NCI-H1417 (cell line): ENCODE measurements around the gene ROCK2.
"Not testable (repeated sequence)": the region's sequence is repeated elsewhere in the genome, so short reads cannot be mapped to it uniquely, and the experiment has no call there.

ENCODE experiments used
- DNase-seq, 3 experiments: peaks; one replicate each; lab custom pipeline; 2025; lab: John Stamatoyannopoulos, UW

Gene ROCK2

DNA sequence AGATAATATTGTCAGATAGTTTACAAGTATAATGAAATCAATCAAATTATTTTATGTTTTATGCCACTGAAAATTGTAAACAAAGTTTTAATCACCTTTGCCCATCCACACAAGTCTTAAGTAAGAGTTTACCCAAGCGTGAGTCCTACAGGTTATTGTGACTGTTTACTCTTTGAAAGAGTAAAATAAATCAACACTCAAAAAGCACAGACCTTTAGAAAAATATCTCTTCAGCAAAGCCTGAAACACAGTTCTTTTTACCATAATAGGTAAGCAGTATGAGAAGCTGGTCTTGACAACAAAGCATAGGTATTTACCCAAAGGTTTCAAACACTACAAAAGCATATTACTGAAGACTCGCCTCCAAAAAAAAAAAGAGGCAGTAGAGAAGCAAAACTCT, 3.7 kb downstream of the ROCK2 start:
- no peak for DNase-seq

DNA sequence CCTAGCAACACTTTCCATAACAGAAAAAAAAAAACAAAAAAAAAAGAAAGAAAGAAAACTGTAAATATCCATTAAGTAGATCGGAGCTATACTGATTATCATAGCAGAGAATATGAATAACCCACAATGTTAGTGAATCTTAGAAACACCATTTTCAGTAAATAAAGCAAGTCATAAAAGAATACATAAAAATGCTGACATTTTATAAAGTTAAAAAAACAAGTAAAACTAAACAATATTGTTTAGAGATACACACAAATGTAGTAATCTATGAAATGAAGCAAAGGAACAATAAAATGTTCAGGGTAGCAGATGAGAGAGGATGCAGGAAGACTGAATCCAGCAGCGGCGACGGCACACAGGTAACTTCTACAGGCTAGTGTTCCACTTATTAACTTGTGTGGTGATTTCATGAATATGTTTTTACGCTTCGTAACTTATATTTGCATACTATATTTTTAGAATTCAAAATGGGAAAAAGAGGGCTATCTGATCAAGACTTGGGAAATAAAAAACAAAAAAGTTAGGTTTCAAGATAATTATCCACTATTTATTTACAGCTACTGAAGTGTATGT, 4.8 kb downstream of the ROCK2 start:
- DNase-seq, result no peak

DNA sequence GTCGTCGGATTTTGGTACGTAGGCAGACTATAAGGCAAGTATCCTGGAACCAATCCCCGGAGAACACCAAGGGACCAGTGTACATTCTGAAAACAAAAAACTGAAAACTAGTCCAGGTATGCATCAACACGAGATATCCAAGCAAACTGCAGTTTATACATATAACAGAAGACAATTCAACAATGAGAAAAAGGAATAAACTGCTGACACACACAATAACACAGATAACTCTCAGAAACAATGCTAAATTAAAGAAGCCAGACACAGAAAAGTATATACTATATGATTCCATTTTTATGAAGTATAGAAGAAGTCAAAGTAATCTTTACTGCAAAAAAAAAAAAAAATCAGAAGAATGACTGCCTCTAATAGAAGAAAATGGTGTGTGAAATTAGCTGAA, 5.9 kb downstream of the ROCK2 start:
- DNase-seq, result no peak

DNA sequence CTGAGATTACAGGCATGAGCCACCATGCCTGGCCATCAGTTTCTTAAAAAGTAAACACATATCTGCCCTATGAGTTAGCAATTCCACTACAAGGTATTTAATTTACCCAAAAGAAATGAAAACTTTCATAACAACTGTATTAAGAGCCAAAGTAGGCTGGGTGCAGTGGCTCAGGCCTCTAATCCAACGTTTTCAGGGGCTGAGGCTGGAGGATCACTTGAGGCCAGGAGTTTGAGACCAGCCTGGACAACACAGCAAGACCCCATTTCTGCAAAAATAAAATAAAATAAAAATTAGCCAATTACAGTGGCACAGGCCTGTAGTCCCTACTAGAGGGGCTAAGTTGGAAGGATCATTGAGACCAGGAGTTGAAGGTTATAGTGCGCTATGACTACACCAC, 6.5 kb downstream of the ROCK2 start:
- no peak for DNase-seq

DNA sequence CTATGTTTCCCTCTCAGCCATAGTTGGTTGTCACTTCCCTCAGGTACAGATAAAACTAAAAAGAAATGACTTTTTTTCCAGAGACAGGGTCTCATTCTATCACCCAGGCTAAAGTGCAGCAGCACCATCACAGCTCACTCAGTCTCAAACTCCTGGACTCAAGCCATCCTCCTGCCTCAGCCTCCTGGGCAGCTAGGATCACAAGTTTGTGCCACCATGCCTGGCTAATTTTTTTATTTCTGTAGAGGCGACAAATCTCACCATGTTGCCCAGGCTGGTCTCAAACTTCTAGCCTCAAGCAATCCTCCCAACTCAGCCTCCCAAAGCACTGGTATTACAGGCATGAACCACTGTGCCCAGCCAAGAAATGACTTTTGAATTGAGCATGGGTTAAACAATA, 8.2 kb downstream of the ROCK2 start:
- no peak for DNase-seq

DNA sequence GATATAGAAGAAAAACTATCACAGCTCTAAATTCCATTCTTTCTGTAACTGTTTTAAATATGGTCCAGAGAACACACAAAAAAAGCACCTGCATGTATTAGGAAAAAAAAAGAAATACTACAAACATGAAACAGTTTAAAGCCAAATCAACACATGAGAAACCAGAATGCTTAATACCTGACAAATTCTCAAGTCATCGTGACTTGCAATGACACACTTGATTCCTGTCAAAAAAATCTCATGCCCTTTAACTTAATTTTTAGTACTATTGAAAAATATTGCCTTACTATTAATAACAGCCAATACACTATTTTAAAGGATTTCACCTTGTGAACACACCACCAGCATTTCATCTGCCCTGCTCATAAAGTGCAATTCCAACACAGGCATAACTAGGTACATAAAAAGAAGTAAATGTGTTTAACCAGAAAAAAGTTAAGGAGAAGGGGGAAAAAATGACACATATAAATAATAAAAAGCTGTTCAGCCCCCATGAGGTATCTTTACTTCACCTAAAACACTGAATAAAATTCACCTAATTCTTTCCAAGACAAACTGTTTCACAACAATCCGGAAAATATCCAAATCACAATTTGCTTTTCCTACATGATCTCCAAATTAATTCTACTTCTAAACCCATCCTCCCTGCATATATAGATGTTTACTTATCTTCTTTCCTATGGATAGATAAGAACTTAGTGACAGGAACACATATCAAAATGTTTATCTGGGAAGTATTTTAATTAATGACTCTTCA, 10.8 kb downstream of the ROCK2 start:
- no peak for DNase-seq

DNA sequence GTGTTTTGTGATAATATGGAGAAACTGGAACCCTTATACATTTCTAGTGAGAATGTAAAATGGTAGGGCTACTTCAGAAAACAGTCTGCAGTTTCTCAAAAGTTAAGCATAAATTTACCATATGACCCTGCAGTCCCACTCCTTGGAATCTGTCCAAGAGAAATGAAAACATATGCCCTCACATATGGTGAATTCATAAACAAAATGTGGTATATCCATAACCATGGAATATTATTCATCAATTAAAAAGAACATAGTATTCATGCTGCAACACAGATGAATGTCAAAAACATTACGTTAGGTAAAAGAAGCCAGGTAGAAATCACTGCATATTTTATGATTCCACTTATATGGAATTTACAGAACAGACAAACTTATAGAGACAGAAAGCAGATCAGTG, 11.8 kb downstream of the ROCK2 start:
- no peak for DNase-seq

DNA sequence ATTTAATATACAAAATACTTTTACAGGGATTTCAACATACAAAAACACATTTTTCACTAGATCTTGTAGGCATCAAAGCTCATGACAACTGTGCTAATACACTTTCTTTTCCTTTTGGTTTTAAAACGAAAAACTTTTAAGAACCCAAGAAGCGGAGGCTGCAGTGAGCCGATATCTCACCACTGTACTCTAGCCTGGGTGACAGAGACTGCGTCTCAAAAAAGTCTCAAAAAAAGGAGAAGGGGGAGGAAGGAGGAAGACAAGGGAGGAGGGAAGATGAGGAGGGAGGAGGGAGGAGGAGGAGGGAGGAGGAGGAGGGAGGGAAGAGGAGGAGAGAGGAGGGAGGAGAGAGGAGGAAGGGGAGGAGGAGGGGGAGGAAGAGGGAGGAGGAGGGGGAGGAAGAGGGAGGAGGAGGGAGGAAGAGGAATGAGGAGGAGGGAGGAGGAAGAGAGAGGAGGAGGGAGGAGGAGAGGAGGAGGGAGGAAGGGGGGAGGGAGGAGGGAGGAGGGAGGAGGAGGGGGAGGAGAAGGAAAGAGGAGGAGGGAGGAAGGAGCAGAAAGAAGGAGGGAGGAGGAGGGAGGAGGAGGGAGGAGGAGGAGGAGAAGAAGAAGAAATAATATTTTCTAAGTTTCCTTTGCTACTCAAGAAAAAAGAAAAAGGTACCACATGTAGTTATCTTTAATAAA, 13.8 kb downstream of the ROCK2 start:
- DNase-seq, result no peak

DNA sequence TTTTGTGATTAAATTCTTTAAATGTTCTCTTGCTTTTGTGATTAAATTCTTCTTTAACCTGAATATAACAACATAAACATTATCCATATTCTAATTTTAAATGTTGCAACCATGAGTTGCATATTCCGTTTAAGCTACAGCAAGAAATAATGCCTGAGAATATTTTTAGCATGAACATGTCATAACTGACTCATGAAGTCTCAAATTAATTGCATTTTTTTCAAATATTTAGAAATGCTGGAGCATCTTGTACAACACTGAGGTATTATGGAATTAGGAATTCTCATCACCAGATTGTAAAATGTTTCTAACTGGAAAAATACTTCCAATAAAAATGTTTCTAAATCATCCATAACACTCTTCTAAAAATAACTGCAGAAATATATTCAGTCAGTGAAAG, 14.7 kb downstream of the ROCK2 start:
- no peak for DNase-seq

DNA sequence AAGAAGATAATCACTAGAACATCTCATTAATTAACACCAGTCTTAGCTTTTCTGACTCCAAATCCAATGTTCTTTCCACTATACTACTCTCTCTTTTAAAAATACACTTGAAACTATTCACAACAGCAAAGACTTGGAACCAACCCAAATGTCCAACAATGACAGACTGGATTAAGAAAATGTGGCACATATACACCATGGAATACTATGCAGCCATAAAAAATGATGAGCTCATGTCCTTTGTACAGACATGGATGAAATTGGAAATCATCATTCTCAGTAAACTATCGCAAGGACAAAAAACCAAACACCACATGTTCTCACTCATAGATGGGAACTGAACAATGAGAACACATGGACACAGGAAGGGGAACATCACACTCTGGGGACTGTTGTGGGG, 15.9 kb downstream of the ROCK2 start:
- not testable (repeated sequence) for DNase-seq

DNA sequence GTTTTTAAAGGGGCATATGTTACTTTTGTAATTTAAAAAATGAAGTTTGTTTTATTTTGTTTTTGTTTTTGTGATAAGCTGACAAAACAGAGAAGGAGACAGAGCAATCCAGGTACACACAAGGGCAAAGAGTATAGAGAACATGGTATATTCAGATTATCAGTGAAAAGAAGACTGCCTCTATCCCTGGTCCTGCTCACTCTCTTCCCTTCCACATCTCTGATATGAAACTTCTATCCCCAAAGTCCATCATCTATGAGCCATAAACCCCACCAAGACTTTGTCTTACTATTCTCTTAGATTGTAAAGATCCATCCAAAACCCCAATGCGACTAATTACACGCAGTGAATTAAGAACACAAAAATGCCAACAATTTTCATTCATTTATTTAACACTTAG, 16.6 kb downstream of the ROCK2 start:
- DNase-seq, result no peak

DNA sequence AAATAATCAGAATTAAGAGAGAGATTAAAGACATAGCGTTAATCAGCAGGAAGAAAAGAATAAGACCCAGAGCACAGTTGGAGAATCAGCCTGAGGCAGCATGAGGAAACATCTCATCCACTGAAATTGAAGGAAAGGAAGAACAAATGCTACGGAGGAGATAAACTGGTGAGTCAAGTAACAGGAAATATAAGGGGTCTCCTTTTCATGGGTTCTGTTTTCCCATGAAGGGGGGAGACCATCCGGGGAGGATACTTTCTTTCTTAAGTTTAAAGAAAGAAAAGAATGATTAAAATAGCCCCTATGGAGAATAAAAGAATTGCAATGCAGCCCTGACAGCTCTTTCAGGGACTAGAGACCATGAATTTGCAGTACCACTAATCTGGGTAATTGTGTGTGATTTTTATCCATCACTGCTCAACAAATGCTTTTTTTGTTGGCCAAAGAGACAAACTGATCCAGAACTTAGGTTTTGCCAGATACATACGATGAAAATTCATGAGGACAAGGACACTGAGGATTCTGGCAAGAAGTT, 17.7 kb downstream of the ROCK2 start:
- DNase-seq, result no peak

DNA sequence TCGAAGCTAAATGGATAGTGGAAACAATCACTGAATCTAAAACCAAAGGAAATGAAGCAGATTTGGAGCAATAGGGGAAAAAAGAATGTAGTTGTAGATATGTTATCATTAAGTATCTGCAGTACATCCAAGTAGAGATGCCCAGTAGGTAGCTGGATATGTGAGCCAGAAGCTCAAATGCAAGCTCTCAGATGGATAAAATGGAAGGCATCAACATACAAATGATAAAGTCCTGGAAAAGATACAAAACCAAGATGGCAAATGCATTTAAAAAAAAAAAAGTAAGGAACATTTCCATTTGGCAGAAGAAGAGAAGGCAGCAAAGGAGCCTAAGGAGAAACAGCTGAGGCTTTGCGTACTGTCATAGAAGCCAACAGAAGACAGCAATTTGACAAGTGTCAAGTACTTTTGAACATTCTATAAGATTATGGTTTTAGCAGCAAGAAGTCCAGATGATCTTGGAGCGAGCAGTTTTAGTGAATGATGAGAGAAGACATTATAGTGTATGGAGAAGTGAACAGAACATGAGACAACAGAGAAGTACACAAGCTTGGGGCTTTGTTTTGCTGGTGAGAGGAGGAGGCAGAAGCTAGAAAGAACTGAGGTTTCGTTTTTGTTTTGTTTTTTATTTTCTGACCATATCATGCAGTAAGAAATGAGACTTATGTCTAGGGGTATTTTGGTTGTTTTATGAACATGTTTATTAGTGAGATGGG, 18.3 kb downstream of the ROCK2 start:
- DNase-seq, result no peak

DNA sequence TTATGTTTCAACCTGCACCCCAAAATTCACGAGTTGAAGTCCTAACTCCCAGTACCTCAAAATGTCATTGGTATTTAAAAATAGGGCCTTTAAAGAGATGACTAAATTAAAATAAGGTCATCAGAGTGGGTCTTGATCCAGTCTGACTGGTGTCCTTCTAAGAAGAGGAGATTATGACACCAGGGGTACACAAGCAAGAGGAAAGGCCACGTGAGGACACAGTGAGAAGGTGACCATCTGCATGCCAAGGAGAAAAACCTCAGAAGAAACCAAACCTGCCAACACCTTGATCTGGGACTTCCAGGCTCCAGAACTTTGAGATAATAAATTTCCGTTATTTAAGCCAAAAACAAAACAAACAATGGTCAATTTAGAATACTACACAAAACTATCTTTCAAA, 22.6 kb downstream of the ROCK2 start:
- DNase-seq, result no peak

DNA sequence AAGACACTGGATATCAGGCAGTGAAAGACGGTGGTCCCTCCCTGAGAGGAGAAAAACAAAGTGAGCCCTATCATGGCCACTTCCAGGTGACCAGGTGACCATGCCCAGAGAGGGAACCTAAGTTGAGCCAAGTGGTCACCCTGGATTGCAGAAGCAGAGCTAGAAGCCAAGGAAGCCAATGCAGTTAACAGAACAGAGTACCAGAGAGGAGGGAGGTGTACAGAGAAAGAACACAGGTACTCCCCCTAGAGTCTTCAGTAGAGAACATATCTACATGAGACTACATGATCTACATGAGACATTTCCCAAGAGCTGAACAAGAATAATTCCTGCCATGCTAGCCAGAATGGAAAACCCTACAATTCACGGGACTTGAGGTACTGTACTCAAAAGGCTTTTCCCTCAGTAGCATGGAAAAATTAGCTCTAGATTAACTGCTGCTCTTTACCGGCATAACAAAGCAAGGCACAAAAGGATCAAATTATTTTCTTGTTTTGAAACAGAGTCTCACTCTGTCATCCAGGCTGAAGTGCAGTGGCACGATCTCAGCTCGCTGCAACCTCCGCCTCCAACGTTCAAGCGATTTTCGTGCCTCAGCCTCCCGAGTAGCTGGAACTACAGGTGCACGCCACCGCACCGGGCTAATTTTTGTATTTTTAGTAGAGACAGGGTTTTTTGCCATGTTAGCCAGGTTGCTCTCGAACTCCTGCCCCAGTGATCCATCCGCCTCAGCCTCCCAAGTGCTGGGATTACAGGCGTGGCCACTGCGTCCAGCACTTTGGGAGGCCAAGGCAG, 23.5 kb downstream of the ROCK2 start:
- no peak for DNase-seq

DNA sequence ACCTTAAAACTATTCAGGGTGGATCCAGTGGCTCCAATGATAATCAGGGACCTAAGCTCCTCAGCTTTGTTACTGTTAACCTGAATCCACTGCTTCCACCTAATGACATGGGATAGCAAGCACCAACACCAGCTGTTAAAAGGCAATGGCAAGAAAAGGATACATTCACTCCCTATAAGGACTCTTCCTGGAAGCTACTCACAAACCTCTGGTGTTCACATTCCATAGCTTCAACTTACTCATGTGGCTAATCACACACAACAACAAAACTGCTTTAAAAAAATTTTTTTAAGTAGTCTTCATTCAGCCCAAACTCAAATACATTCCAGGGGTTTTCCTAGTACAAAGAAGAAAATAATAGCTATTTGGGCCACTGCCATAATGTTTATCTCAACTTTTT, 24.5 kb downstream of the ROCK2 start:
- DNase-seq, result no peak

DNA sequence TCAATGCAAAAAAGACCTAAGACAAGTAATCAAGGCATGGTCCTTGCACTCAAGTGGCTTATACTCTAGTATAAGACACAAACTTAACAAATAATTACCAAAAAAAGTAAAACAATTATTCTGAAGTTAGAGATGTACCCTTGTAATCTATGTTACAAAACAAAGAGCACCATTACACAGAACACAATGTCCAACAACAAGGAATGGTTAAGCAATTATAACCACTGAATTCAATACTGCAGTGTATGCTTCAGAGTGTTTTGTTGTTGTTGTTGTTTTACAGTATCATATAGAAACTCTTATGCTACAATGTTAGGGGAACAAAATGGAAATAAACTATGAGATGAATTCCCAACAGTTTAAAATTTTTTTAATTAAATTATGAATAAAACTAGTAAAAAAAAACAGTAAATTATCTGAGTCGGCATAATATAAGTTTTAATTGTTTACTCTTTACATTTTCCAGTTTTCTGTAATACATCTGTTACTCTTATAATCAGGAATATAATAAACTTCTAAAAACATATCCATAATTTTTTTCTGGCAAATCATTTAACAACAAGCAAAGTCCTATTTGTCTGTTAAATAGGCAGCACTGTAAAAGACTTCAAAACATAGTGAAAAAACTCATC, 29.2 kb downstream of the ROCK2 start:
- no peak for DNase-seq

DNA sequence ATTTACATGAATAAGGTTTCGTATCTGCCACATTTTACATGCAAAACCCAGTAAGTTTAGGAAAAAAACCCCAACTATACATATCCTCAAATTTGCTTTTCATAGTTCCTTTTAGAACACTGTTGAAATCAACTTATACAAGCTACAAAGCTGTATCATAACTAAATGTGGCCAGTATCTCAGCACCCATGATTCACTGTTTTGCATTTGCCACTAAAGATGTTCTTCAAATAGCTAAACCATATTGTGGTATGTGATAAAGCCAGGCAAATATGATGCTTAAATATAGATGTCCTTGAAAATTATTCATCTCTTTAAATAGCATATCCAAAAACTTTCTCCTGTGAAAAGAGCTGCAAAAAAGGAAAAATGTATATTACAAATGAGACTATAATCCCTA, 29.9 kb downstream of the ROCK2 start:
- no peak for DNase-seq

DNA sequence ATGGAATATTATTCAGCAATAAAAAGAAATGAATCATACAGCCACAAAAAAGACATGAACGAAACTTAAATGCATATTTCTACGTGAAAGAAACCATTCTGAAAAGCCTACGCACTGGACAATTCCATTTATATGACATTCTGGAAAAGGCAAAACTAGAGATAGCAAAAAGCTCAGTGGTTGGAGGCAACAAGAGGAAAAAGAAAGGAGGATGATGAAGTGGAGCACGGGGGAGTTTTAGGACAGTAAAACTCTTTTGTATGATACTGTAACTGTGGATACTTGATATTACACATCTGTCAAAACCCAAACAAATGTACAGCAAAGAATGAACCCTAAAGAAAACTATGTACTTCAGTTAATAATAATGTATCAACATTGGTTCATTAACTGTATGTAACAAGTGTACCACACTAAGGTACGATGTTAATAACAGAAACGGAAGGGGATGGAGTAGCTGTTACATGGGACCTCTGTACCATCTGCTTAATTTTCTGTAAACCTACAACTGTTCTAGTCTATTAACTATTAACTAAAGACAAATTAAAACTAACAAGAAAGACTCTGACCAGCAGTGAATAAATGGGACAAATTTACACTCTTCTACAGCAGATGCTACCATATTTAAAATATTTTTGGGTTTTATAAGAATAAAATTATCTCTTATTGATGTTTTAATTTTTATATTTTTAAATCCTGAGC, 31.5 kb downstream of the ROCK2 start:
- no peak for DNase-seq

DNA sequence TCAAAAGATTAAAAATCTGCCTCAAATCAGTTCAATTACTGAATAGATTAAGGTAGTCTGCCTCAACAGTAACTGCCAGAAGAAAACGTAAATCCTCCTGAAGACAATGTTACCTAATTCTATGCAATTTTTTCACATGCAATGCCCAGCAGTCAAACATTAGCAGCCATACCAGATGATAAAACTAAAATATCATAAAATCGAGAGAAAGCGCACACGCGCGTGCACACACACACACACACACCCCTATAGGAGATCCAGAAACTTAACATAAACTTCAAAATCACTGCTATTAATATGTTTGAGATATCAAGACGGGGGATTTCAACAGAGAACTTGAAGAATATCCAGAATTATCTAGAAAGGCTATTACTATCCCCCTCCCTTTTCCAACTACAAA, 32.9 kb downstream of the ROCK2 start:
- DNase-seq, result no peak

DNA sequence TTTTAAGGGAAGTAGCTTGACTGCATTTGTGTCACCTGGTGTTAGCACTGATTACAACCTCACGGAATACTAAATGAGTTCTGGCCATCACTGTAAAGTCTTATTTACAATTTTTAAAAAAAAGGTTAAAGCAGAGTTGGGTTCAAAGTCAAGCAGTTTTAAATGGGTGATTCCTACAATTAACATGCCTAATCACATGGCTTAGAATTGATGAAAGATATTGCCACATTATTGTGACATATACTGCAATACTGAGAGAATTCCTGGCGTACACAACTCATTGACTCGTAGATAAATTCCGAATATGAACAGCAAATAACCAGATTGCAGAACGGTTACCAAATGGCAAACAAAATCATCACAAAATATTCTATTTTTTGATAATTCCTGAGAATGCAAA, 34.2 kb downstream of the ROCK2 start:
- DNase-seq, result no peak
